K562 (cell line): ENCODE measurements around the gene HNRNPU. TPM values are rescaled to one million over a fixed set of nuclear protein-coding genes. Genes with fewer than 3 reads are reported as not detected.
A peak's percentile ranks its signal among the peaks of the same experiment; 100 is the strongest.

ENCODE experiments used
- ATF1 ChIP-seq, 2 experiments: fragments of 450-650 bp in 1 of 2; IDR thresholded peaks; 2 replicates each; pipeline ENCODE4 v1.6.1; 2016; ENCODE audit warnings: missing compliant biosample characterization in 1 of 2, missing genetic modification characterization in 1 of 2
- BACH1 ChIP-seq: fragments of 200-800 bp; sonication (Bioruptor generic); IDR thresholded peaks from 2 replicates; pipeline ENCODE4 v1.6.1; 2016; ENCODE audit warnings: missing genetic modification characterization, missing compliant biosample characterization
- CTCFL ChIP-seq: IDR thresholded peaks from 2 replicates; pipeline ENCODE4 v1.6.1; 2011; ENCODE audit warnings: borderline replicate concordance, low read depth, mild to moderate bottlenecking, moderate library complexity, low read length; ENCODE audit not compliant: insufficient read depth, poor library complexity, severe bottlenecking
- ETS1 ChIP-seq: conservative IDR thresholded peaks from 2 replicates; pipeline ENCODE4 v1.6.1; 2011; ENCODE audit warnings: low read depth, mild to moderate bottlenecking, low read length; ENCODE audit not compliant: control insufficient read depth
- HES1 ChIP-seq: fragments of 450-650 bp; IDR thresholded peaks from 2 replicates; pipeline ENCODE4 v1.6.1; 2016; ENCODE audit warnings: low read depth, mild to moderate bottlenecking, moderate library complexity
- HINFP ChIP-seq: fragments of 450-650 bp; conservative IDR thresholded peaks from 2 replicates; pipeline ENCODE4 v1.6.1; 2016; ENCODE audit warnings: missing genetic modification characterization, low read depth, mild to moderate bottlenecking, control low read depth, missing compliant biosample characterization
- HIVEP1 ChIP-seq: fragments of 250-450 bp; sonication (Bioruptor Pico); IDR thresholded peaks from 2 replicates; pipeline ENCODE4 v1.4.0; 2020; ENCODE audit warnings: mild to moderate bottlenecking
- HNRNPUL1 ChIP-seq: fragments of 200-400 bp; formaldehyde crosslinking; IDR thresholded peaks from 2 replicates; pipeline ENCODE4 v1.6.1; 2017; ENCODE audit warnings: low read length
- KDM4B ChIP-seq, 2 experiments: fragments of 450-650 bp in 1 of 2; sonication (generic) in 1 of 2; IDR thresholded peaks; 2 replicates each; pipeline ENCODE4 v1.6.1; 2016 to 2017; ENCODE audit warnings: borderline replicate concordance in 2 of 2, antibody characterized with exemption in 1 of 2, low read depth in 1 of 2, mild to moderate bottlenecking in 1 of 2
- MAZ ChIP-seq, 2 experiments: fragments of 450-650 bp in 1 of 2; sonication (generic) in 1 of 2; formaldehyde crosslinking; IDR thresholded peaks in 1 of 2; conservative IDR thresholded peaks in 1 of 2; 2 replicates each; pipeline versions ENCODE4 v1.4.0 to v1.5.0; 2020; ENCODE audit warnings: mild to moderate bottlenecking in 1 of 2, missing genetic modification reagents in 1 of 2
- MTF1 ChIP-seq: fragments of 250-450 bp; sonication (Bioruptor Pico); IDR thresholded peaks from 2 replicates; pipeline ENCODE4 v1.9.0; 2021; ENCODE audit warnings: moderate library complexity, mild to moderate bottlenecking, inconsistent platforms, borderline replicate concordance
- PKNOX1 ChIP-seq: fragments of 450-650 bp; IDR thresholded peaks from 2 replicates; pipeline ENCODE4 v1.6.1; 2016
- PML ChIP-seq: IDR thresholded peaks from 2 replicates; pipeline ENCODE4 v1.6.1; 2012; ENCODE audit warnings: low read length, inconsistent platforms
- SMARCA4 ChIP-seq: fragments of 450-650 bp; IDR thresholded peaks from 2 replicates; pipeline ENCODE4 v1.6.1; 2016
- SPI1 ChIP-seq: IDR thresholded peaks from 2 replicates; pipeline ENCODE4 v1.6.1; 2011; ENCODE audit warnings: low read depth, low read length, control low read depth, borderline replicate concordance
- SRF ChIP-seq, 2 experiments: fragments of 250-450, 450-650 bp in 1 of 2; sonication (Bioruptor Pico) in 1 of 2; sonication (generic) in 1 of 2; formaldehyde crosslinking; IDR thresholded peaks; 2 replicates each; pipeline versions ENCODE4 v1.5.0 to v1.5.1; 2020 to 2022; ENCODE audit warnings: mild to moderate bottlenecking in 1 of 2, missing genetic modification reagents in 1 of 2
- ZFP1 ChIP-seq: fragments of 450-650 bp; formaldehyde crosslinking; IDR thresholded peaks from 2 replicates; pipeline ENCODE4 v1.4.0; 2020; ENCODE audit warnings: mild to moderate bottlenecking, mixed read lengths
- ZNF140 ChIP-seq: fragments of 250-450 bp; sonication (Bioruptor Pico); IDR thresholded peaks from 2 replicates; pipeline ENCODE4 v1.8.0; 2021; ENCODE audit warnings: moderate library complexity, mild to moderate bottlenecking, inconsistent platforms
- ZNF217 ChIP-seq: sonication (generic); formaldehyde crosslinking; IDR thresholded peaks from 2 replicates; pipeline ENCODE4 v1.8.0; 2022; ENCODE audit warnings: mild to moderate bottlenecking, missing genetic modification reagents
- ZNF232 ChIP-seq: sonication (generic); formaldehyde crosslinking; IDR thresholded peaks from 2 replicates; pipeline ENCODE4 v1.8.0; 2022; ENCODE audit warnings: mild to moderate bottlenecking, missing genetic modification reagents
- ZSCAN29 ChIP-seq: fragments of 450-650 bp; IDR thresholded peaks from 2 replicates; pipeline ENCODE4 v1.6.1; 2017
- polyA plus RNA-seq, 8 experiments: library from polyadenylated mRNA; depleted of rRNA in 4 of 8; stranded (reverse) in 5 of 8; unstranded in 3 of 8; fragments of >200 nt; fragmentation: Nextera tagmentation in 2 of 8; fragmentation: Illumina TruSeq in 1 of 8; extraction: Ambion mirVana in 2 of 8; extraction: Trizol in 1 of 8; gene quantifications; 2 replicates each; pipeline versions ENCODE4 v1.2.1 to v1.2.3, GENCODE V29; 2011 to 2014; ENCODE audit warnings: inconsistent platforms in 1 of 8, missing spikeins in 1 of 8
- total RNA-seq, 7 experiments: library from RNA; depleted of rRNA in 6 of 7; stranded (reverse); fragments of >200 nt in 6 of 7; fragmentation: Illumina TruSeq in 2 of 7; extraction: Trizol in 2 of 7; gene quantifications; 2 replicates each; pipeline versions ENCODE4 v1.2.1 to v1.2.3, GENCODE V29; 2011 to 2021; ENCODE audit warnings: low replicate concordance in 1 of 7

The HNRNPU gene
- total and polyA plus RNA-seq, 9 of the 15 experiments (the other 6 are each of a cell fraction or from before 2014, with no cell fraction given): 159 to 777 (median 577) TPM

GRCh38 chr1:244862699-244863490, 1.4 kb downstream of the HNRNPU start (continued):
- no peak; the same call in 1 of the 2 replicates for TF ChIP-seq HINFP (tag)
- TF ChIP-seq HES1: no peak
- TF ChIP-seq KDM4B (IDR thresholded peaks at IDR 0.05; ENCODE audit: borderline replicate concordance in 2 of 2, low read depth in 1 of 2): peak in 1 of 2 experiments; percentile 25; a peak in 1 of 4 replicates
- no peak for TF ChIP-seq SMARCA4
- TF ChIP-seq MTF1 (CRISPR knock-in tag): no peak
- TF ChIP-seq HIVEP1 (CRISPR knock-in tag): 0 out of 2 replicates have a peak, but pooled peaks have one; percentile 51
- no peak for TF ChIP-seq ZSCAN29
- TF ChIP-seq PML: peak; percentile 52; the same call in 1 of the 2 replicates
- no peak for TF ChIP-seq PKNOX1
- TF ChIP-seq SPI1: no peak
- no peak for TF ChIP-seq ZFP1 (CRISPR knock-in tag)
- 0 out of 2 replicates have a peak, but pooled peaks have one; percentile 56 for TF ChIP-seq ATF1 (CRISPR knock-in tag; IDR thresholded peaks at IDR 0.05)
- peak; percentile 85 for TF ChIP-seq ATF1 (tag; IDR thresholded peaks at IDR 0.05)
- peak; percentile 72 to 94; a peak in 3 of 4 replicates for TF ChIP-seq MAZ (CRISPR knock-in tag; conservative IDR thresholded peaks at IDR 0.05 in 1 of 2, IDR thresholded peaks at IDR 0.05 in 1 of 2)
- TF ChIP-seq HNRNPUL1: no peak
- no peak for TF ChIP-seq ZNF140 (CRISPR knock-in tag)
- no peak for TF ChIP-seq CTCFL
- no peak for TF ChIP-seq ZNF217 (CRISPR knock-in tag)
- no peak for TF ChIP-seq BACH1
- TF ChIP-seq ZNF232 (CRISPR knock-in tag): no peak
- TF ChIP-seq SRF (CRISPR knock-in tag; IDR thresholded peaks at IDR 0.05): no peak
- peak; percentile 95 for TF ChIP-seq ETS1
